PC-3 (cell line): Measurements from ENCODE around the gene TMEM132E. TPM values are rescaled to one million over a fixed set of nuclear protein-coding genes. Genes with fewer than 3 reads are reported as not detected.
A peak's percentile ranks its signal among the peaks of the same experiment; 100 is the strongest.

Source experiments
- ATAC-seq: fragments of 200-7000 bp; cut with Tn5 transposase; 2 replicates; pipeline ENCODE4 v1.9.1; 2020; ENCODE audit warnings: mild to moderate bottlenecking, moderate library complexity
- BruUV-seq: library from RNA; stranded (reverse); fragments of 400-500 nt; replicated peaks from 2 replicates; lab custom pipeline; 2021; lab: Mats Ljungman, UMichigan
- CTCF ChIA-PET: fragments of 300-600 bp; sonication (Branson Sonifier 250); formaldehyde crosslinking; loops from one replicate; lab custom pipeline; 2022; ENCODE audit warnings: antibody characterized with exemption; lab: Charles Lee
- POLR2A ChIA-PET: fragments of 300-600 bp; sonication (Branson Sonifier 250); formaldehyde crosslinking; loops from one replicate; lab custom pipeline; 2022; ENCODE audit warnings: antibody characterized with exemption; ENCODE audit not compliant: unreplicated experiment; lab: Charles Lee
- DNase-seq: peaks from one replicate; pipeline ENCODE4 v3.0.0-alpha.2; 2015
- H2AFZ ChIP-seq: fragments of 300-600 bp; sonication (generic); 2 replicates; pipeline ENCODE4 v1.6.0; 2016; ENCODE audit warnings: antibody characterized with exemption, low read length
- H3F3A ChIP-seq: fragments of 300-600 bp; sonication (generic); one replicate; pipeline ENCODE4 v1.6.0; 2017; ENCODE audit warnings: antibody characterized with exemption, low read length, control low read depth, mild to moderate bottlenecking; ENCODE audit not compliant: unreplicated experiment
- H3K27ac ChIP-seq: fragments of 300-600 bp; sonication (generic); 2 replicates; pipeline ENCODE4 v1.5.1; 2016; ENCODE audit warnings: mild to moderate bottlenecking, low read length
- H3K27me3 ChIP-seq: fragments of 300-600 bp; sonication (generic); 2 replicates; pipeline ENCODE4 v1.6.1; 2016; ENCODE audit warnings: low read length, mixed read lengths
- H3K36me3 ChIP-seq: fragments of 300-600 bp; sonication (generic); 2 replicates; pipeline ENCODE4 v1.6.1; 2016; ENCODE audit warnings: low read depth, mixed run types, low read length, mixed read lengths
- H3K4me1 ChIP-seq: fragments of 300-600 bp; sonication (generic); 2 replicates; pipeline ENCODE4 v1.5.1; 2016; ENCODE audit warnings: low read length; ENCODE audit not compliant: insufficient read depth
- H3K4me2 ChIP-seq: fragments of 300-600 bp; sonication (generic); 2 replicates; pipeline ENCODE4 v1.6.0; 2016; ENCODE audit warnings: low read length
- H3K4me3 ChIP-seq: fragments of 300-600 bp; sonication (generic); 2 replicates; pipeline ENCODE4 v1.5.1; 2016; ENCODE audit warnings: mild to moderate bottlenecking, low read length, mixed read lengths
- H3K79me2 ChIP-seq: fragments of 300-600 bp; sonication (generic); 2 replicates; pipeline ENCODE4 v1.6.1; 2017; ENCODE audit warnings: low read length, mixed read lengths
- H3K9ac ChIP-seq: fragments of 300-600 bp; sonication (generic); 2 replicates; pipeline ENCODE4 v1.6.0; 2016; ENCODE audit warnings: mild to moderate bottlenecking, low read length
- H3K9me2 ChIP-seq: fragments of 300-600 bp; sonication (generic); replicated peaks from 2 replicates; pipeline ENCODE4 v1.6.1; 2016; ENCODE audit warnings: mixed run types, low read length, mixed read lengths
- H3K9me3 ChIP-seq: fragments of 300-600 bp; sonication (generic); 2 replicates; pipeline ENCODE4 v1.6.1; 2016; ENCODE audit warnings: low read length, mixed read lengths
- H4K20me1 ChIP-seq: fragments of 300-600 bp; sonication (generic); 2 replicates; pipeline ENCODE4 v1.6.1; 2016; ENCODE audit warnings: low read length, mixed read lengths
- CTCF ChIP-seq: fragments of 300-600 bp; sonication (generic); conservative IDR thresholded peaks from 2 replicates; pipeline ENCODE4 v1.5.1; 2017; ENCODE audit warnings: antibody characterized with exemption, low read depth, mild to moderate bottlenecking, low read length
- EZH2 ChIP-seq: fragments of 300-600 bp; sonication (generic); IDR thresholded peaks from one replicate; pipeline ENCODE4 v1.6.1; 2017; ENCODE audit warnings: antibody characterized with exemption, mild to moderate bottlenecking, low read length; ENCODE audit not compliant: unreplicated experiment
- EZH2phosphoT487 ChIP-seq: fragments of 300-600 bp; sonication (generic); IDR thresholded peaks from 2 replicates; pipeline ENCODE4 v1.6.1; 2018; ENCODE audit warnings: mild to moderate bottlenecking, antibody characterized with exemption, low read length, borderline replicate concordance
- intact Hi-C: fragments of 100-400 bp; cut with micrococcal nuclease; formaldehyde crosslinking; loops from 2 replicates; pipeline ENCODE4 v1.9.0; 2023
- total RNA-seq: library from RNA; depleted of rRNA; stranded (reverse); fragments of >200 nt; gene quantifications from 2 replicates; pipeline ENCODE4 v1.2.3, GENCODE V29; 2014

The TMEM132E gene
- total RNA-seq, 1 experiment from 2014 or later: not detected

- no peaks in the 10 kb centered on the region for H4K20me1 ChIP-seq
- H2AFZ ChIP-seq: no peak overlapping the region
- ChIA-PET POLR2A (no interaction called here), CTCF (no interaction called here)
- no peaks in the 10 kb centered on the region for H3K4me1 ChIP-seq
- H3K4me3 ChIP-seq: no peak overlapping the region
- TF ChIP-seq EZH2phosphoT487: no peak
- TF ChIP-seq CTCF: no peak
- H3K9me3 ChIP-seq: no peaks in the 10 kb centered on the region
- ATAC-seq (no peak), DNase-seq (no peak)
- no peak overlapping the region for H3K4me2 ChIP-seq
- H3F3A ChIP-seq: no peaks in the 10 kb centered on the region
- H3K36me3 ChIP-seq: no peaks in the 10 kb centered on the region
- no peak overlapping the region for H3K27ac ChIP-seq
- intact Hi-C loops: no loop called here
- H3K9ac ChIP-seq: no peak overlapping the region
- H3K79me2 ChIP-seq: no peaks in the 10 kb centered on the region
- H3K27me3 ChIP-seq: no peaks in the 10 kb centered on the region
- no peaks in the 10 kb centered on the region for H3K9me2 ChIP-seq
- BruUV-seq: no TSS peak
Measured at GRCh38 chr17:34556931-34557330, 22.5 kb upstream of the TMEM132E start.

GRCh38 chr17:34561328-34561727, 18.1 kb upstream of the TMEM132E start:
- POLR2A ChIA-PET: no interaction called here
- no peaks in the 10 kb centered on the region for H3K9me2 ChIP-seq
- no peaks in the 10 kb centered on the region for H3K36me3 ChIP-seq
- BruUV-seq: no TSS peak
- H2AFZ ChIP-seq: no peak overlapping the region
- no peaks in the 10 kb centered on the region for H3F3A ChIP-seq
- no peaks in the 10 kb centered on the region for H3K9me3 ChIP-seq
- no peak for ATAC-seq
- H3K27ac ChIP-seq: no peak overlapping the region
- TF ChIP-seq EZH2: no peak
- TF ChIP-seq CTCF: no peak
- TF ChIP-seq EZH2phosphoT487: no peak
- H3K27me3 ChIP-seq: no peaks in the 10 kb centered on the region
- no peaks in the 10 kb centered on the region for H3K79me2 ChIP-seq
- no peaks in the 10 kb centered on the region for H3K4me1 ChIP-seq
- CTCF ChIA-PET: no interaction called here
- no peak overlapping the region for H3K4me2 ChIP-seq
- intact Hi-C loops: no loop called here
- no peak for DNase-seq
- H3K4me3 ChIP-seq: no peak overlapping the region
- no peaks in the 10 kb centered on the region for H4K20me1 ChIP-seq
- H3K9ac ChIP-seq: no peak overlapping the region

- no peaks in the 10 kb centered on the region for H3K79me2 ChIP-seq
- no peaks in the 10 kb centered on the region for H3K27me3 ChIP-seq
- H3K4me2 ChIP-seq: no peak overlapping the region
- ChIA-PET POLR2A (no interaction called here), CTCF (no interaction called here)
- H3K9ac ChIP-seq: no peak overlapping the region
- H4K20me1 ChIP-seq: no peaks in the 10 kb centered on the region
- no peaks in the 10 kb centered on the region for H3K4me1 ChIP-seq
- H3K27ac ChIP-seq: no peak overlapping the region
- no peaks in the 10 kb centered on the region for H3K36me3 ChIP-seq
- H3K9me2 ChIP-seq: no peaks in the 10 kb centered on the region
- DNase-seq: no peak
- H3K4me3 ChIP-seq: no peak overlapping the region
- H2AFZ ChIP-seq: no peak overlapping the region
- TF ChIP-seq EZH2phosphoT487 (no peak), CTCF (peak; percentile 25; the same call in 1 of the 2 replicates), EZH2 (no peak)
- intact Hi-C loops: no loop called here
- H3K9me3 ChIP-seq: no peaks in the 10 kb centered on the region
- no TSS peak for BruUV-seq
- H3F3A ChIP-seq: no peaks in the 10 kb centered on the region
- ATAC-seq: no peak
Measured at GRCh38 chr17:34562387-34562786, 17.0 kb upstream of the TMEM132E start.
